Measurements from ENCODE around the gene ECI1. TPM values are rescaled to one million over a fixed set of nuclear protein-coding genes. Genes with fewer than 3 reads are reported as not detected.
A peak's percentile ranks its signal among the peaks of the same experiment; 100 is the strongest.

Gene ECI1
- total RNA-seq, 4 donors from 2014 or later = 74.0 to 137 (median 79.3) TPM

DNA sequence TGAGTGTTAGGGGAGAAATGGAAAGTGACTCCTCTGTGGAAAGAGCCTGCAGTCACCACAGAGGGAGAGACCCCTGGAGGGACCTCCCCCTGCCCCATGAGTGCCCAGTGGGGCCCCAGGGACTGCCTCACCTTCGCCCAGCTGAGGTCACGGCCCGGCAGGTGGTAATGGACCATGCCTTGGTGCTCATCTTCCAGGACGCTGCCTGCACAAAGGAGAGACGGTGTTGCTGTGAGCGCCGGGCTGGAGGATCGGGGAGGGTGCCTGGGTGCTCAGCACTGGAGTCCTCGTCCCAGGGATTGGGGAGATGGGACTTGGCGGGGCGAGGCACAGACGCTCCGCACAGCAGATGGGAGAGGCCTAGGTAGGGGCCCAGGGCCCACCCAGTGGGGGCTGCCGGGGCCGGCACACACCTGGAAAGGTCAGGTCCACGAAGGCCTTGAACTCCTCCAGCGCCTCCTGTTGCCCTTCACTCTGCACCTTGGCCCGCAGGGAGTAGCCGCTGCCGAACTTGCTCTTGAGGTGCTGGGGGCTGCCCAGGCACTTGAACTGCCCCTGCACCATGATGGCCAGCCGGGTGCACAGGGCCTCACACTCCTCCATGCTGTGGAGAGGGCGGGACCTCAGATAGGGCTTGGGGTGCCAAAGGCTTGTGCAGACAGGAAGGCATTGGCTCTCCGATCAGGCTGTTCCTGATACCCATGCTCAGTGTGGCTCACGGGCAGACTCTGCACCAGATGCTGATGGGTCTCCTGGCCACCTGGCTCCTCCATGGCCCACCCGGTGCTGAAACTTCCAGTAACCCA lies 26.3 kb upstream of the ECI1 start:
- ATAC-seq = no peak
- no peaks in the 10 kb centered on the region for H3K27me3 ChIP-seq
- TF ChIP-seq POLR2A (IDR thresholded peaks at IDR 0.05) = no peak
- peaks cover 0 to 5% of the 10 kb centered on the region in 2 donors for H3K36me3 ChIP-seq
- no peak overlapping the region for H3K4me3 ChIP-seq
- in situ Hi-C loops (cut with MboI; ENCODE audit: low sequenced_read_pairs in 4 of 4) = no loop called here
- intact Hi-C loops (cut with DNase I; ENCODE audit: low total_unique reads) = no loop called here
- no peak overlapping the region for H3K27ac ChIP-seq
- H3K4me1 ChIP-seq = peaks cover 8 to 13% of the 10 kb centered on the region in 2 donors
- DNase-seq = no peak
- H3K9me3 ChIP-seq = no peaks in the 10 kb centered on the region

DNA sequence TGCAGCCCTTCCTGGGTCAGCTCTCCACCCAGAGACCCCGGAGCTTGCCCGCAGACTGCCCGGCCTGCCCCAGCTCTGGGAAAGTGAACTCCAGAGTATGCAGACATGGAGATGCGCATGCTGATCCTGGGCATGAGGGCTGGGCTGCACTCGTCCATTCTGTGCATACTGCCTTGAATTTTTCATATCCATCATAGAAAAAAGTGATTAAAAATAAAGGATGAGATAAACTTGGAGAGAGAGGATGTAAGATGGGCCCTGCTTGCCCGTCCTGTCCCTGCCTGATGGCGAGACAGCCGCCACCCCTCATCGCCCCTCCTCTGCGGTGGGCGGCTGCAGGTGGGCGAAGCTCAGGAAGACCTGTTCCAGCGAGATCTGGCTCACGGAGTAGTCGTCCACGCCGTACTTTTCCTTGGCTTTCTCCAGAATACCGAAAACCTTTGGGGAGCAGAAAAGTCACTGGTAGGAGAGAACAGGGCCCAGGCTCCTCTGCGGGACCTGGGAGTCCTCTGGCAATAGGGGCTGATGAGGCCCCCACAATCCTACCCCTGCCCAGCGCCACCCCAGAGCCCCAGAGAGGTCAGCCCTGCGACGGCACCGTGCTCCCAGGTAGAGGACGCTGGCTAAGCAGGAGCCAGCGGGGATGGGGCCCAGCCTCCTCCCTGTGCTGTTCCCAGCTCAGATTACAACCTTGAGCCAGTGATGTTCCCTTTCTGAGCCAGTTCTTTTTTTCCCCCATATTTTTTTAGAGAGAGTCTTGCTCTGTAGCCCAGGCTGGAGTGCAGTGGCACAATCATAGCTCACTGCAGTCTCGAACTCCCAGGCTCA lies 25.2 kb upstream of the ECI1 start:
- DNase-seq (no peak), ATAC-seq (peak in 1 of 2 donors; percentile 65)
- TF ChIP-seq CTCF (IDR thresholded peaks at IDR 0.05 in 4 of 5, conservative IDR thresholded peaks at IDR 0.05 in 1 of 5) = no peak
- no peak for TF ChIP-seq POLR2A (IDR thresholded peaks at IDR 0.05)
- intact Hi-C loops (cut with DNase I; ENCODE audit: low total_unique reads) (no loop called here), in situ Hi-C loops (cut with MboI; ENCODE audit: low sequenced_read_pairs in 4 of 4) (no loop called here)
- Histone ChIP-seq H3K27me3 (no peaks in the 10 kb centered on the region), H3K9me3 (no peaks in the 10 kb centered on the region), H3K4me1 (peaks cover 8 to 13% of the 10 kb centered on the region in 2 donors), H3K36me3 (peaks cover 0 to 5% of the 10 kb centered on the region in 2 donors), H3K4me3 (no peak overlapping the region), H3K27ac (no peak overlapping the region)

GRCh38 chr16:2275476-2276367 lies 24.3 kb upstream of the ECI1 start:
- peak in 1 of 2 donors; percentile 13 for ATAC-seq
- no peak for DNase-seq

DNA sequence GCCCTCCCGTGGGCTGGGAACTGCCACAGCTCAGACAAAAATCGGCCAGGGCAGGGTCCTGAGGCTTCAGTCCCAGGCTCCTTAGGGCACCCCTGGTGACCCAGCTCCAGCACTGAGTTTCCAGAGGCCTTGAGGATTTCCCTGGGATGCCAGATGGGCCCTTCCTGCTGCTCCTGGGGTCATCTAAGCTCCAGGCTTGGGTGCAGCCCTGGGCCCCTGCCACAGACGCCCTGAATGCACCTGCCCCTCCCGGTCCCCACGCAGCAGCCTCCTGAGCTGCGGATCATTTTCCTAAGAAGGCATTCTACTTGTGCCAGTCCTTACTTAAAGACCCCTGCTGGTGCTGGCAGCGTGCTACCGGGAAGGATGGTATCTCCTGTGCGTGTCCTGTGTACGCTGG lies 22.5 kb upstream of the ECI1 start:
- DNase-seq (no peak), ATAC-seq (no peak)
- H3K4me3 ChIP-seq = no peak overlapping the region
- in situ Hi-C loops (cut with MboI; ENCODE audit: low sequenced_read_pairs in 4 of 4) = no loop called here
- no peak overlapping the region for H3K27ac ChIP-seq
- peaks cover 16 to 25% of the 10 kb centered on the region in 2 donors for H3K4me1 ChIP-seq
- no peaks in the 10 kb centered on the region for H3K9me3 ChIP-seq
- no peaks in the 10 kb centered on the region for H3K36me3 ChIP-seq
- TF ChIP-seq POLR2A (IDR thresholded peaks at IDR 0.05) (no peak), CTCF (IDR thresholded peaks at IDR 0.05 in 4 of 5, conservative IDR thresholded peaks at IDR 0.05 in 1 of 5) (no peak)
- intact Hi-C loops (cut with DNase I; ENCODE audit: low total_unique reads) = no loop called here
- H3K27me3 ChIP-seq = no peaks in the 10 kb centered on the region

More at GRCh38 chr16:2275476-2276367, 24.3 kb upstream of the ECI1 start:
- H3K4me3 ChIP-seq = no peak overlapping the region
- no peak for TF ChIP-seq POLR2A (IDR thresholded peaks at IDR 0.05)
- peaks cover 8 to 13% of the 10 kb centered on the region in 2 donors for H3K4me1 ChIP-seq
- peaks cover 0 to under 1% of the 10 kb centered on the region in 2 donors for H3K36me3 ChIP-seq
- intact Hi-C loops (cut with DNase I; ENCODE audit: low total_unique reads) = no loop called here
- in situ Hi-C loops (cut with MboI; ENCODE audit: low sequenced_read_pairs in 4 of 4) = no loop called here
- no peak overlapping the region for H3K27ac ChIP-seq
- no peaks in the 10 kb centered on the region for H3K27me3 ChIP-seq
- no peaks in the 10 kb centered on the region for H3K9me3 ChIP-seq

- no peak overlapping the region for H3K27ac ChIP-seq
- no peak for DNase-seq
- peaks cover 16 to 28% of the 10 kb centered on the region in 2 donors for H3K4me1 ChIP-seq
- H3K36me3 ChIP-seq = no peaks in the 10 kb centered on the region
- H3K4me3 ChIP-seq = no peak overlapping the region
- TF ChIP-seq CTCF (IDR thresholded peaks at IDR 0.05 in 4 of 5, conservative IDR thresholded peaks at IDR 0.05 in 1 of 5) (no peak), POLR2A (IDR thresholded peaks at IDR 0.05) (no peak)
- in situ Hi-C loops (cut with MboI; ENCODE audit: low sequenced_read_pairs in 4 of 4) = no loop called here
- no peaks in the 10 kb centered on the region for H3K9me3 ChIP-seq
- H3K27me3 ChIP-seq = no peaks in the 10 kb centered on the region
- ATAC-seq = no peak
- intact Hi-C loops (cut with DNase I; ENCODE audit: low total_unique reads) = no loop called here
Observed at GRCh38 chr16:2273484-2273883, 22.1 kb upstream of the ECI1 start.

Measured in gastrocnemius medialis (tissue), 4 donors.